NK-92 treated with Interleukin-12 subunit alpha and Interleukin-12 subunit beta, amount 100 ng/mL, for 24 hours (cell line): ENCODE data around the gene ADAMTS2.

ENCODE experiments used
- DNase-seq: peaks from one replicate; lab custom pipeline; 2025; lab: John Stamatoyannopoulos, UW

The ADAMTS2 gene

GRCh38 chr5:179278546-179278945, 66.7 kb downstream of the ADAMTS2 start:
- no peak for DNase-seq

GRCh38 chr5:179278119-179278518, 67.1 kb downstream of the ADAMTS2 start:
- no peak for DNase-seq

- no peak for DNase-seq
Measured at GRCh38 chr5:179276838-179277395, 68.3 kb downstream of the ADAMTS2 start.

GRCh38 chr5:179275941-179276837, 69.1 kb downstream of the ADAMTS2 start:
- no peak for DNase-seq

GRCh38 chr5:179275381-179275878, 69.8 kb downstream of the ADAMTS2 start:
- no peak for DNase-seq

GRCh38 chr5:179274321-179275315, 70.6 kb downstream of the ADAMTS2 start:
- DNase-seq: no peak

- DNase-seq: no peak
Measured at GRCh38 chr5:179273441-179274145, 71.7 kb downstream of the ADAMTS2 start.

GRCh38 chr5:179273073-179273435, 72.2 kb downstream of the ADAMTS2 start:
- DNase-seq: no peak

- DNase-seq: no peak
Measured at GRCh38 chr5:179272326-179273072, 72.8 kb downstream of the ADAMTS2 start.

GRCh38 chr5:179271821-179272325, 73.4 kb downstream of the ADAMTS2 start:
- DNase-seq: no peak

GRCh38 chr5:179271428-179271734, 73.9 kb downstream of the ADAMTS2 start:
- no peak for DNase-seq

- DNase-seq: no peak
Measured at GRCh38 chr5:179270581-179271427, 74.5 kb downstream of the ADAMTS2 start.

- DNase-seq: no peak
Measured at GRCh38 chr5:179269781-179270543, 75.3 kb downstream of the ADAMTS2 start.

- no peak for DNase-seq
Measured at GRCh38 chr5:179268966-179269693, 76.1 kb downstream of the ADAMTS2 start.

GRCh38 chr5:179268399-179268952, 76.8 kb downstream of the ADAMTS2 start:
- DNase-seq: no peak

- DNase-seq: no peak
Measured at GRCh38 chr5:179267671-179268083, 77.6 kb downstream of the ADAMTS2 start.

- no peak for DNase-seq
Measured at GRCh38 chr5:179267071-179267670, 78.1 kb downstream of the ADAMTS2 start.
